Measurements from ENCODE around the gene CAP2.

The CAP2 gene

DNA sequence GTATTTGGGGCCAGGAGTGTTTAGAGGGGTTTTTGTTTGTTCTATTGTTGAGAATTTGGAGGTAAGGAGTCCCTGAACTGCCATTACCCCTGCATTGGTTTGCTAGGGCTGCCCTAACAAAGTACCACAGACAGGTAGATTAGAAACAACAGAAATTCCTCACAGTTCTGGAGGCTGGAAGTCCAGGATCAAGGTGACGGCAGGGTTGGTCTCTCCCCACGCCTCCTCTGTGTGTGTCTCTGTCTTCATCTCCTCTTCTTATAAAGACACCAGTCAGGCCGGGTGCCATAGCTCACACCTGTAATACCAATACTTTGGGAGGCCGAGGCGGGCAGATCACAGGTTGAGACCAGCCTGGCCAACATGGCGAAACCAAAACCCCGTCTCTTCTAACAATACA is 109.7 kb downstream of the CAP2 start:
- no peaks in the 10 kb centered on the region for H3K27me3 ChIP-seq (ENCODE audit: insufficient read depth, poor library complexity, severe bottlenecking)
- no peak for DNase-seq (ENCODE audit: low read depth in 1 of 2, low spot score in 1 of 2)
- H3K27ac ChIP-seq (replicated peaks): no peak overlapping the region
- H3K4me3 ChIP-seq (replicated peaks; ENCODE audit: insufficient read depth, low read length): no peak overlapping the region
- no peak for TF ChIP-seq GABPA (IDR thresholded peaks at IDR 0.05; ENCODE audit: low read depth)
- TF ChIP-seq, protein P1, sequence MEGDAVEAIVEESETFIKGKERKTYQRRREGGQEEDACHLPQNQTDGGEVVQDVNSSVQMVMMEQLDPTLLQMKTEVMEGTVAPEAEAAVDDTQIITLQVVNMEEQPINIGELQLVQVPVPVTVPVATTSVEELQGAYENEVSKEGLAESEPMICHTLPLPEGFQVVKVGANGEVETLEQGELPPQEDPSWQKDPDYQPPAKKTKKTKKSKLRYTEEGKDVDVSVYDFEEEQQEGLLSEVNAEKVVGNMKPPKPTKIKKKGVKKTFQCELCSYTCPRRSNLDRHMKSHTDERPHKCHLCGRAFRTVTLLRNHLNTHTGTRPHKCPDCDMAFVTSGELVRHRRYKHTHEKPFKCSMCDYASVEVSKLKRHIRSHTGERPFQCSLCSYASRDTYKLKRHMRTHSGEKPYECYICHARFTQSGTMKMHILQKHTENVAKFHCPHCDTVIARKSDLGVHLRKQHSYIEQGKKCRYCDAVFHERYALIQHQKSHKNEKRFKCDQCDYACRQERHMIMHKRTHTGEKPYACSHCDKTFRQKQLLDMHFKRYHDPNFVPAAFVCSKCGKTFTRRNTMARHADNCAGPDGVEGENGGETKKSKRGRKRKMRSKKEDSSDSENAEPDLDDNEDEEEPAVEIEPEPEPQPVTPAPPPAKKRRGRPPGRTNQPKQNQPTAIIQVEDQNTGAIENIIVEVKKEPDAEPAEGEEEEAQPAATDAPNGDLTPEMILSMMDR (IDR thresholded peaks at IDR 0.05; ENCODE audit: insufficient read depth, low read length): no peak
- TF ChIP-seq POLR2AphosphoS5 (IDR thresholded peaks at IDR 0.05; ENCODE audit: low read depth): no peak
- TF ChIP-seq, protein P2, sequence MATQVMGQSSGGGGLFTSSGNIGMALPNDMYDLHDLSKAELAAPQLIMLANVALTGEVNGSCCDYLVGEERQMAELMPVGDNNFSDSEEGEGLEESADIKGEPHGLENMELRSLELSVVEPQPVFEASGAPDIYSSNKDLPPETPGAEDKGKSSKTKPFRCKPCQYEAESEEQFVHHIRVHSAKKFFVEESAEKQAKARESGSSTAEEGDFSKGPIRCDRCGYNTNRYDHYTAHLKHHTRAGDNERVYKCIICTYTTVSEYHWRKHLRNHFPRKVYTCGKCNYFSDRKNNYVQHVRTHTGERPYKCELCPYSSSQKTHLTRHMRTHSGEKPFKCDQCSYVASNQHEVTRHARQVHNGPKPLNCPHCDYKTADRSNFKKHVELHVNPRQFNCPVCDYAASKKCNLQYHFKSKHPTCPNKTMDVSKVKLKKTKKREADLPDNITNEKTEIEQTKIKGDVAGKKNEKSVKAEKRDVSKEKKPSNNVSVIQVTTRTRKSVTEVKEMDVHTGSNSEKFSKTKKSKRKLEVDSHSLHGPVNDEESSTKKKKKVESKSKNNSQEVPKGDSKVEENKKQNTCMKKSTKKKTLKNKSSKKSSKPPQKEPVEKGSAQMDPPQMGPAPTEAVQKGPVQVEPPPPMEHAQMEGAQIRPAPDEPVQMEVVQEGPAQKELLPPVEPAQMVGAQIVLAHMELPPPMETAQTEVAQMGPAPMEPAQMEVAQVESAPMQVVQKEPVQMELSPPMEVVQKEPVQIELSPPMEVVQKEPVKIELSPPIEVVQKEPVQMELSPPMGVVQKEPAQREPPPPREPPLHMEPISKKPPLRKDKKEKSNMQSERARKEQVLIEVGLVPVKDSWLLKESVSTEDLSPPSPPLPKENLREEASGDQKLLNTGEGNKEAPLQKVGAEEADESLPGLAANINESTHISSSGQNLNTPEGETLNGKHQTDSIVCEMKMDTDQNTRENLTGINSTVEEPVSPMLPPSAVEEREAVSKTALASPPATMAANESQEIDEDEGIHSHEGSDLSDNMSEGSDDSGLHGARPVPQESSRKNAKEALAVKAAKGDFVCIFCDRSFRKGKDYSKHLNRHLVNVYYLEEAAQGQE (IDR thresholded peaks at IDR 0.05; ENCODE audit: insufficient replicate concordance, low read depth): no peak
- no peak for TF ChIP-seq SPI1 (IDR thresholded peaks at IDR 0.05; ENCODE audit: borderline replicate concordance, low read depth)

DNA sequence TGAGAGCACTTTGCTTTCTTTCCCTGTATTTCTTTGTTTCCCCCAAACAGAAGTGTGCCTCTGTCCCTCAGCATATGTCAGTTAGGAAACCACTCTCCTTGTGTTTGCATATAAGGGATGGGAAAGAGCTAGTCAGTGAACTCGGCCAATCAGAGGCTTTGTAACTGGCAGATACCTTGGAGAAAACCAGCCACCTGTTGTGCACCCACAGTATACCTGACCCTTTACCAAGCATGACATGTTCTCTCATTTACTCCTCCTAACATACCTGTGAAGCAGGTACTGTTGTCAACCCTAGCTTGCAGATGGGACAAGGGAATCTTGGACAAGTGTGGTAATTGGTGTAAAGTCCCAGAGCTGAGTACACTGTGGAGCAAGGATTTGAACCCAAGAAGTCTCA is 110.6 kb downstream of the CAP2 start:
- H3K4me3 ChIP-seq (replicated peaks; ENCODE audit: insufficient read depth, low read length): no peak overlapping the region
- no peaks in the 10 kb centered on the region for H3K27me3 ChIP-seq (ENCODE audit: insufficient read depth, poor library complexity, severe bottlenecking)
- H3K27ac ChIP-seq (replicated peaks): no peak overlapping the region
- no peak for DNase-seq (ENCODE audit: low read depth in 1 of 2, low spot score in 1 of 2)
- no peak for TF ChIP-seq GABPA (IDR thresholded peaks at IDR 0.05; ENCODE audit: low read depth)
- TF ChIP-seq, protein P1 (IDR thresholded peaks at IDR 0.05; ENCODE audit: insufficient read depth, low read length): no peak

DNA sequence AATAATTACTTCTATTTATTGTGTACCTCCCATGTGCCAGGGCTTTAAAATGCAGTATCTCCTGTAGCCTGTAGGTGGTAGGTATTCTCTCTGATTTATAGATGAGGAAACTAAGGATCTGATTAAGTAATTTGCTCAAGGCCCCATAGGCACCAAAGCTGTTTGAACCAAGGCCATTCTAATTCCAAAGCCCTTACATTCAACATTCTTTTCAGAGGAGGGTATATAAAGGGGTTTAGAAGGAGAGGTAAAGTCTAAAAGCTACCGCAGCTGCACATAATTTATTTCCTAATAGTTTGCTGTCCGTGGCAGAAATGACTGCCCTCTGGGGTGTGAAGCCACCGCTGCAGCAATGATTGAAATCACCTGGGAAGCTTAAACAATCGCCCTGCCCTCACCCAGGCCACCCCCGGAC is 111.7 kb downstream of the CAP2 start:
- no peaks in the 10 kb centered on the region for H3K27me3 ChIP-seq (ENCODE audit: insufficient read depth, poor library complexity, severe bottlenecking)
- H3K27ac ChIP-seq (replicated peaks): no peak overlapping the region
- DNase-seq (ENCODE audit: low read depth in 1 of 2, low spot score in 1 of 2): no peak
- H3K4me3 ChIP-seq (replicated peaks; ENCODE audit: insufficient read depth, low read length): no peak overlapping the region
- TF ChIP-seq, protein P2 (IDR thresholded peaks at IDR 0.05; ENCODE audit: insufficient replicate concordance, low read depth): no peak
- no peak for TF ChIP-seq GABPA (IDR thresholded peaks at IDR 0.05; ENCODE audit: low read depth)
- TF ChIP-seq, protein P1 (IDR thresholded peaks at IDR 0.05; ENCODE audit: insufficient read depth, low read length): no peak
- no peak for TF ChIP-seq POLR2AphosphoS5 (IDR thresholded peaks at IDR 0.05; ENCODE audit: low read depth)

GRCh38 chr6:17505767-17506280 is 112.4 kb downstream of the CAP2 start:
- H3K27me3 ChIP-seq (ENCODE audit: insufficient read depth, poor library complexity, severe bottlenecking): no peaks in the 10 kb centered on the region
- H3K27ac ChIP-seq (replicated peaks): no peak overlapping the region
- no peak for TF ChIP-seq POLR2AphosphoS5 (IDR thresholded peaks at IDR 0.05; ENCODE audit: low read depth)
- TF ChIP-seq, protein P1 (IDR thresholded peaks at IDR 0.05; ENCODE audit: insufficient read depth, low read length): no peak
- TF ChIP-seq GABPA (IDR thresholded peaks at IDR 0.05; ENCODE audit: low read depth): no peak
- TF ChIP-seq, protein P2 (IDR thresholded peaks at IDR 0.05; ENCODE audit: insufficient replicate concordance, low read depth): no peak
- no peak for TF ChIP-seq SPI1 (IDR thresholded peaks at IDR 0.05; ENCODE audit: borderline replicate concordance, low read depth)
- H3K4me3 ChIP-seq (replicated peaks; ENCODE audit: insufficient read depth, low read length): no peak overlapping the region
- DNase-seq (ENCODE audit: low read depth in 1 of 2, low spot score in 1 of 2): no peak

Measured in HL-60 (cell line).